HepG2 (cell line): ENCODE results near the gene TOM1L2. TPM values are rescaled to one million over a fixed set of nuclear protein-coding genes. Genes with fewer than 3 reads are reported as not detected.

Experiments used
- GFI1 ChIP-seq: sonication (generic); formaldehyde crosslinking; IDR thresholded peaks from 2 replicates; pipeline ENCODE4 v1.5.0; 2020; ENCODE audit warnings: missing genetic modification reagents, mild to moderate bottlenecking, borderline replicate concordance
- MAZ ChIP-seq, 2 experiments: sonication (generic) in 1 of 2; formaldehyde crosslinking in 1 of 2; IDR thresholded peaks; 2 replicates each; pipeline versions ENCODE4 v1.5.0 to v1.6.1; 2012 to 2020; ENCODE audit warnings: low read depth in 2 of 2, mild to moderate bottlenecking in 2 of 2, borderline replicate concordance in 1 of 2, improper control_type of control experiment in 1 of 2, low read length in 1 of 2, missing genetic modification reagents in 1 of 2, moderate library complexity in 1 of 2
- MTA1 ChIP-seq: sonication (generic); formaldehyde crosslinking; IDR thresholded peaks from 2 replicates; pipeline ENCODE4 v1.4.0; 2020; ENCODE audit warnings: missing genetic modification reagents, mild to moderate bottlenecking, borderline replicate concordance
- NFYB ChIP-seq: sonication (generic); formaldehyde crosslinking; IDR thresholded peaks from 2 replicates; pipeline ENCODE4 v1.4.0; 2020; ENCODE audit warnings: missing genetic modification reagents
- RFXAP ChIP-seq: sonication (generic); formaldehyde crosslinking; IDR thresholded peaks from 2 replicates; pipeline ENCODE4 v1.4.0; 2020; ENCODE audit warnings: missing genetic modification reagents, borderline replicate concordance
- SOX5 ChIP-seq: IDR thresholded peaks from 2 replicates; pipeline ENCODE4 v1.6.1; 2016; ENCODE audit warnings: borderline replicate concordance
- TOE1 ChIP-seq: sonication (generic); formaldehyde crosslinking; IDR thresholded peaks from 2 replicates; pipeline ENCODE4 v1.4.0; 2020; ENCODE audit warnings: mild to moderate bottlenecking, missing genetic modification reagents
- ZBTB38 ChIP-seq: sonication (generic); formaldehyde crosslinking; IDR thresholded peaks from 2 replicates; pipeline ENCODE4 v1.5.1; 2020; ENCODE audit warnings: mild to moderate bottlenecking, missing genetic modification reagents
- ZBTB7B ChIP-seq: sonication (generic); formaldehyde crosslinking; IDR thresholded peaks from 2 replicates; pipeline ENCODE4 v1.4.0; 2020; ENCODE audit warnings: missing genetic modification reagents
- ZFP36 ChIP-seq: fragments of 150-350 bp; IDR thresholded peaks from 2 replicates; pipeline ENCODE4 v1.6.1; 2018; ENCODE audit warnings: borderline replicate concordance, low read length, low read depth; ENCODE audit not compliant: partially characterized antibody
- ZNF12 ChIP-seq: sonication (generic); formaldehyde crosslinking; IDR thresholded peaks from 2 replicates; pipeline ENCODE4 v1.5.0; 2020; ENCODE audit warnings: missing genetic modification reagents
- ZNF430 ChIP-seq: sonication (generic); formaldehyde crosslinking; IDR thresholded peaks from 2 replicates; pipeline ENCODE4 v1.9.0; 2021; ENCODE audit warnings: mild to moderate bottlenecking, missing genetic modification reagents
- ZNF496 ChIP-seq: sonication (generic); formaldehyde crosslinking; IDR thresholded peaks from 2 replicates; pipeline ENCODE4 v1.8.1; 2023; ENCODE audit warnings: mild to moderate bottlenecking, moderate library complexity, missing genetic modification reagents; ENCODE audit not compliant: insufficient replicate concordance
- ZNF652 ChIP-seq: IDR thresholded peaks from 2 replicates; pipeline ENCODE4 v1.6.1; 2016; ENCODE audit warnings: low read depth, borderline replicate concordance
- ZNF7 ChIP-seq: IDR thresholded peaks from 2 replicates; pipeline ENCODE4 v1.6.1; 2016; ENCODE audit warnings: missing biosample characterization, missing genetic modification reagents
- ZNF768 ChIP-seq: sonication (generic); formaldehyde crosslinking; IDR thresholded peaks from 2 replicates; pipeline ENCODE4 v1.4.0; 2020; ENCODE audit warnings: missing genetic modification reagents
- polyA plus RNA-seq, 8 experiments: library from polyadenylated mRNA; depleted of rRNA in 3 of 8; stranded (reverse) in 7 of 8; unstranded in 1 of 8; fragments of >200 nt; fragmentation: Illumina TruSeq in 4 of 8; extraction: Trizol in 4 of 8; gene quantifications; 2 replicates each; pipeline versions ENCODE4 v1.2.1 to v1.2.3, GENCODE V29; 2011 to 2016; ENCODE audit warnings: low read depth in 4 of 8, missing spikeins in 1 of 8, mixed read lengths in 1 of 8; ENCODE audit not compliant: insufficient read depth in 1 of 8
- total RNA-seq, 5 experiments: library from RNA; depleted of rRNA; stranded (reverse); fragments of >200 nt; fragmentation: Illumina TruSeq; extraction: Trizol; gene quantifications; 2 replicates each; pipeline ENCODE4 v1.2.3, GENCODE V29; 2016; ENCODE audit warnings: low read depth in 1 of 5
- TF ChIP-seq, protein P1 (sequence below): sonication (generic); formaldehyde crosslinking; IDR thresholded peaks from 2 replicates; pipeline ENCODE4 v1.4.0; 2020; ENCODE audit warnings: low read depth, missing genetic modification reagents
- TF ChIP-seq, protein P2 (sequence below): sonication (generic); formaldehyde crosslinking; IDR thresholded peaks from 2 replicates; pipeline ENCODE4 v1.8.1; 2023; ENCODE audit warnings: mild to moderate bottlenecking, missing genetic modification reagents
- TF ChIP-seq, protein P3 (sequence below): sonication (generic); formaldehyde crosslinking; IDR thresholded peaks from 2 replicates; pipeline ENCODE4 v1.8.1; 2023; ENCODE audit warnings: missing genetic modification reagents, inconsistent platforms, borderline replicate concordance
- TF ChIP-seq, protein P4 (sequence below): sonication (generic); formaldehyde crosslinking; IDR thresholded peaks from 2 replicates; pipeline ENCODE4 v1.4.0; 2020; ENCODE audit warnings: low read depth, mild to moderate bottlenecking, missing genetic modification reagents

The TOM1L2 gene
- total and polyA plus RNA-seq, 2 of the 13 experiments (the other 11 are each of a cell fraction or from before 2014, with no cell fraction given), result 4.7 to 7.4 TPM

DNA sequence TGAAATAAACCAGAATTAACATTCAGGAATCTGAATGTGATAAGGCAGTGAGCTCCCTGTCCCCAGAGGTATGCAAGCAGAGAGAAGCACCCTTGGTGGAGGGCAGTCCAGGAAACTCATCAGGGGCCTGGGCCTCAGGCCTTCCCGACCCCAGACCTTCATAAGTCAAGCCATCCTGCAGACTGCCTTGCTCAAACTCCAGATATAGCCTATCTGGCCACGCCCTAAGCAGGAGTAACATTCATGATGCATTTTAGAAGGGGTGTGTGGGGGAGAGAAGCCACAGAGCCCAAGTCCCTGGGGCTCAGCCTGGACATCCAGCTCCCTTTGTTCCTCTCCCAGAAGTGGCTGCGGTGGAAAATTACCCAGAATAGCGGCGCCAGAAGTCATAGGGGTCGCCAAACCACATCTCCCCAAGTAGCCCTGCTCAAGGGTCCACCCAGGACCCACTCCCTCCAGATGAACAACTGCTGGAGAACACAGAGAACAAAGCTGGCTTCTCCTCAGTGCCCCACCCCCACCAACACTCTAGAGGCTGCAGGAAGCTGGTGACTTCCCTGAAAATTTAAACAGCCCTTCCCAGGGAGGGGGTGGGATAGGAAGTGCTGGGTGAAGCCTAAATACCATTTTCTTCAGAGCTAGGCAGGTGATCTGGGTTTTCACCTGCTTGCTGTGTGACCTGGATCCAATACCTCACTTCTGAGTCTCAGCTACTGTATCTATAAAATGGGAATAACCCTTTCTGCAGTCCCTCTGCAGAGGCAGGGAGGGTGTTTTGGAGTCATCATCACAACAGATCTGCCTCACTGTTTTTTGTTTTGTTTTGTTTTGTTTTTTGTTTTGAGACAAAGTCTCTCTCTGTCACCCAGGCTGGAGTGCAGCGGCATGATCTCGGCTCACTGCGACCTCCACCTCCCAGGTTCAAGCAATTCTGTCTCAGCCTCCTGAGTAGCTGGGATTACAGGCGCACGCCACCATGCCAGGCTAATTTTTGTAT lies 133.9 kb downstream of the TOM1L2 start (continued):
- TF ChIP-seq, protein P1, sequence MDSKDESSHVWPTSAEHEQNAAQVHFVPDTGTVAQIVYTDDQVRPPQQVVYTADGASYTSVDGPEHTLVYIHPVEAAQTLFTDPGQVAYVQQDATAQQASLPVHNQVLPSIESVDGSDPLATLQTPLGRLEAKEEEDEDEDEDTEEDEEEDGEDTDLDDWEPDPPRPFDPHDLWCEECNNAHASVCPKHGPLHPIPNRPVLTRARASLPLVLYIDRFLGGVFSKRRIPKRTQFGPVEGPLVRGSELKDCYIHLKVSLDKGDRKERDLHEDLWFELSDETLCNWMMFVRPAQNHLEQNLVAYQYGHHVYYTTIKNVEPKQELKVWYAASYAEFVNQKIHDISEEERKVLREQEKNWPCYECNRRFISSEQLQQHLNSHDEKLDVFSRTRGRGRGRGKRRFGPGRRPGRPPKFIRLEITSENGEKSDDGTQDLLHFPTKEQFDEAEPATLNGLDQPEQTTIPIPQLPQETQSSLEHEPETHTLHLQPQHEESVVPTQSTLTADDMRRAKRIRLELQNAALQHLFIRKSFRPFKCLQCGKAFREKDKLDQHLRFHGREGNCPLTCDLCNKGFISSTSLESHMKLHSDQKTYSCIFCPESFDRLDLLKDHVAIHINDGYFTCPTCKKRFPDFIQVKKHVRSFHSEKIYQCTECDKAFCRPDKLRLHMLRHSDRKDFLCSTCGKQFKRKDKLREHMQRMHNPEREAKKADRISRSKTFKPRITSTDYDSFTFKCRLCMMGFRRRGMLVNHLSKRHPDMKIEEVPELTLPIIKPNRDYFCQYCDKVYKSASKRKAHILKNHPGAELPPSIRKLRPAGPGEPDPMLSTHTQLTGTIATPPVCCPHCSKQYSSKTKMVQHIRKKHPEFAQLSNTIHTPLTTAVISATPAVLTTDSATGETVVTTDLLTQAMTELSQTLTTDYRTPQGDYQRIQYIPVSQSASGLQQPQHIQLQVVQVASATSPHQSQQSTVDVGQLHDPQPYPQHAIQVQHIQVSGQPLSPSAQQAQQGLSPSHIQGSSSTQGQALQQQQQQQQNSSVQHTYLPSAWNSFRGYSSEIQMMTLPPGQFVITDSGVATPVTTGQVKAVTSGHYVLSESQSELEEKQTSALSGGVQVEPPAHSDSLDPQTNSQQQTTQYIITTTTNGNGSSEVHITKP (CRISPR knock-in tag), result peak; percentile 27; the same call in 1 of the 2 replicates
- TF ChIP-seq ZBTB7B (CRISPR knock-in tag) (peak; percentile 46; the same call in 1 of the 2 replicates), MAZ (IDR thresholded peaks at IDR 0.05; ENCODE audit: borderline replicate concordance, low read depth, low read length) (peak; percentile 28; the same call in 1 of the 2 replicates), MAZ (CRISPR knock-in tag; IDR thresholded peaks at IDR 0.05; ENCODE audit: low read depth) (no peak), SOX5 (CRISPR knock-in tag) (peak; percentile 10; the same call in 1 of the 2 replicates), ZNF496 (CRISPR knock-in tag) (no peak), MTA1 (CRISPR knock-in tag) (no peak), ZBTB38 (CRISPR knock-in tag) (0 out of 2 replicates have a peak, but pooled peaks have one; percentile 14), RFXAP (CRISPR knock-in tag) (no peak), ZNF12 (CRISPR knock-in tag) (no peak), GFI1 (CRISPR knock-in tag) (no peak), ZNF430 (CRISPR knock-in tag) (no peak), ZNF768 (CRISPR knock-in tag) (peak; percentile 32), ZNF652 (no peak), ZNF7 (peak; percentile 26; the same call in 1 of the 2 replicates), ZFP36 (peak; percentile 9), NFYB (CRISPR knock-in tag) (no peak), TOE1 (no peak)
- TF ChIP-seq, protein P2, sequence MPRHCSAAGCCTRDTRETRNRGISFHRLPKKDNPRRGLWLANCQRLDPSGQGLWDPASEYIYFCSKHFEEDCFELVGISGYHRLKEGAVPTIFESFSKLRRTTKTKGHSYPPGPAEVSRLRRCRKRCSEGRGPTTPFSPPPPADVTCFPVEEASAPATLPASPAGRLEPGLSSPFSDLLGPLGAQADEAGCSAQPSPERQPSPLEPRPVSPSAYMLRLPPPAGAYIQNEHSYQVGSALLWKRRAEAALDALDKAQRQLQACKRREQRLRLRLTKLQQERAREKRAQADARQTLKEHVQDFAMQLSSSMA, result no peak
- TF ChIP-seq, protein P3, sequence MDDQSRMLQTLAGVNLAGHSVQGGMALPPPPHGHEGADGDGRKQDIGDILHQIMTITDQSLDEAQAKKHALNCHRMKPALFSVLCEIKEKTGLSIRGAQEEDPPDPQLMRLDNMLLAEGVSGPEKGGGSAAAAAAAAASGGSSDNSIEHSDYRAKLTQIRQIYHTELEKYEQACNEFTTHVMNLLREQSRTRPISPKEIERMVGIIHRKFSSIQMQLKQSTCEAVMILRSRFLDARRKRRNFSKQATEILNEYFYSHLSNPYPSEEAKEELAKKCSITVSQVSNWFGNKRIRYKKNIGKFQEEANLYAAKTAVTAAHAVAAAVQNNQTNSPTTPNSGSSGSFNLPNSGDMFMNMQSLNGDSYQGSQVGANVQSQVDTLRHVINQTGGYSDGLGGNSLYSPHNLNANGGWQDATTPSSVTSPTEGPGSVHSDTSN (CRISPR knock-in tag), result no peak
- TF ChIP-seq, protein P4, sequence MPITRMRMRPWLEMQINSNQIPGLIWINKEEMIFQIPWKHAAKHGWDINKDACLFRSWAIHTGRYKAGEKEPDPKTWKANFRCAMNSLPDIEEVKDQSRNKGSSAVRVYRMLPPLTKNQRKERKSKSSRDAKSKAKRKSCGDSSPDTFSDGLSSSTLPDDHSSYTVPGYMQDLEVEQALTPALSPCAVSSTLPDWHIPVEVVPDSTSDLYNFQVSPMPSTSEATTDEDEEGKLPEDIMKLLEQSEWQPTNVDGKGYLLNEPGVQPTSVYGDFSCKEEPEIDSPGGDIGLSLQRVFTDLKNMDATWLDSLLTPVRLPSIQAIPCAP (CRISPR knock-in tag), result no peak
